HL-60 (cell line): Measurements from ENCODE around the gene IL12RB1.

Experiments
- GABPA ChIP-seq: IDR thresholded peaks from 2 replicates; pipeline ENCODE4 v1.6.1; 2012; ENCODE audit warnings: low read depth
- POLR2AphosphoS5 ChIP-seq: IDR thresholded peaks from 2 replicates; pipeline ENCODE4 v1.6.1; 2012; ENCODE audit warnings: low read depth
- SPI1 ChIP-seq: IDR thresholded peaks from 2 replicates; pipeline ENCODE4 v1.6.1; 2012; ENCODE audit warnings: low read depth, mild to moderate bottlenecking, borderline replicate concordance
- TF ChIP-seq, protein P1 (sequence below): IDR thresholded peaks from one replicate; pipeline ENCODE4 v1.5.1; 2011; ENCODE audit warnings: low read length, control low read depth, inconsistent platforms; ENCODE audit not compliant: insufficient read depth
- TF ChIP-seq, protein P2 (sequence below): IDR thresholded peaks from 2 replicates; pipeline ENCODE4 v1.6.1; 2012; ENCODE audit warnings: low read depth; ENCODE audit not compliant: insufficient replicate concordance

DNA sequence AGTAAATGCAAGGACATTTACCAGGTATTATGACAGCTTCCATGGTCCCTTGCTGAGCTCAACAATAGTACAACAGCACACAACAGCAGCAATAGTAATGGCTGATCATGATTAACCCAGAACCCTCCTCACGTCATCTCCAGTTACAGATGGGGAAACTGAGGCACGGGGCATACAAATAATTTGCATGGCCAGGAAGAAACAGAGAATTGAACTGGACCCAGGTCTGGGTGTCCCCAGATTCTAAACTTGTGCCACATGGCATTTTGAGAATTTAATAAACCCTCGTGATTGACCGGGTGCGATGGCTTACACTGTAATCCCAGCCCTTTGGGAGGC is 18.0 kb upstream of the IL12RB1 start:
- TF ChIP-seq, protein P1, sequence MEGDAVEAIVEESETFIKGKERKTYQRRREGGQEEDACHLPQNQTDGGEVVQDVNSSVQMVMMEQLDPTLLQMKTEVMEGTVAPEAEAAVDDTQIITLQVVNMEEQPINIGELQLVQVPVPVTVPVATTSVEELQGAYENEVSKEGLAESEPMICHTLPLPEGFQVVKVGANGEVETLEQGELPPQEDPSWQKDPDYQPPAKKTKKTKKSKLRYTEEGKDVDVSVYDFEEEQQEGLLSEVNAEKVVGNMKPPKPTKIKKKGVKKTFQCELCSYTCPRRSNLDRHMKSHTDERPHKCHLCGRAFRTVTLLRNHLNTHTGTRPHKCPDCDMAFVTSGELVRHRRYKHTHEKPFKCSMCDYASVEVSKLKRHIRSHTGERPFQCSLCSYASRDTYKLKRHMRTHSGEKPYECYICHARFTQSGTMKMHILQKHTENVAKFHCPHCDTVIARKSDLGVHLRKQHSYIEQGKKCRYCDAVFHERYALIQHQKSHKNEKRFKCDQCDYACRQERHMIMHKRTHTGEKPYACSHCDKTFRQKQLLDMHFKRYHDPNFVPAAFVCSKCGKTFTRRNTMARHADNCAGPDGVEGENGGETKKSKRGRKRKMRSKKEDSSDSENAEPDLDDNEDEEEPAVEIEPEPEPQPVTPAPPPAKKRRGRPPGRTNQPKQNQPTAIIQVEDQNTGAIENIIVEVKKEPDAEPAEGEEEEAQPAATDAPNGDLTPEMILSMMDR, result no peak
- TF ChIP-seq POLR2AphosphoS5 (no peak), GABPA (no peak), SPI1 (no peak)
- TF ChIP-seq, protein P2, sequence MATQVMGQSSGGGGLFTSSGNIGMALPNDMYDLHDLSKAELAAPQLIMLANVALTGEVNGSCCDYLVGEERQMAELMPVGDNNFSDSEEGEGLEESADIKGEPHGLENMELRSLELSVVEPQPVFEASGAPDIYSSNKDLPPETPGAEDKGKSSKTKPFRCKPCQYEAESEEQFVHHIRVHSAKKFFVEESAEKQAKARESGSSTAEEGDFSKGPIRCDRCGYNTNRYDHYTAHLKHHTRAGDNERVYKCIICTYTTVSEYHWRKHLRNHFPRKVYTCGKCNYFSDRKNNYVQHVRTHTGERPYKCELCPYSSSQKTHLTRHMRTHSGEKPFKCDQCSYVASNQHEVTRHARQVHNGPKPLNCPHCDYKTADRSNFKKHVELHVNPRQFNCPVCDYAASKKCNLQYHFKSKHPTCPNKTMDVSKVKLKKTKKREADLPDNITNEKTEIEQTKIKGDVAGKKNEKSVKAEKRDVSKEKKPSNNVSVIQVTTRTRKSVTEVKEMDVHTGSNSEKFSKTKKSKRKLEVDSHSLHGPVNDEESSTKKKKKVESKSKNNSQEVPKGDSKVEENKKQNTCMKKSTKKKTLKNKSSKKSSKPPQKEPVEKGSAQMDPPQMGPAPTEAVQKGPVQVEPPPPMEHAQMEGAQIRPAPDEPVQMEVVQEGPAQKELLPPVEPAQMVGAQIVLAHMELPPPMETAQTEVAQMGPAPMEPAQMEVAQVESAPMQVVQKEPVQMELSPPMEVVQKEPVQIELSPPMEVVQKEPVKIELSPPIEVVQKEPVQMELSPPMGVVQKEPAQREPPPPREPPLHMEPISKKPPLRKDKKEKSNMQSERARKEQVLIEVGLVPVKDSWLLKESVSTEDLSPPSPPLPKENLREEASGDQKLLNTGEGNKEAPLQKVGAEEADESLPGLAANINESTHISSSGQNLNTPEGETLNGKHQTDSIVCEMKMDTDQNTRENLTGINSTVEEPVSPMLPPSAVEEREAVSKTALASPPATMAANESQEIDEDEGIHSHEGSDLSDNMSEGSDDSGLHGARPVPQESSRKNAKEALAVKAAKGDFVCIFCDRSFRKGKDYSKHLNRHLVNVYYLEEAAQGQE, result no peak
